ENCODE data around the gene GHR.

Gene GHR

DNA sequence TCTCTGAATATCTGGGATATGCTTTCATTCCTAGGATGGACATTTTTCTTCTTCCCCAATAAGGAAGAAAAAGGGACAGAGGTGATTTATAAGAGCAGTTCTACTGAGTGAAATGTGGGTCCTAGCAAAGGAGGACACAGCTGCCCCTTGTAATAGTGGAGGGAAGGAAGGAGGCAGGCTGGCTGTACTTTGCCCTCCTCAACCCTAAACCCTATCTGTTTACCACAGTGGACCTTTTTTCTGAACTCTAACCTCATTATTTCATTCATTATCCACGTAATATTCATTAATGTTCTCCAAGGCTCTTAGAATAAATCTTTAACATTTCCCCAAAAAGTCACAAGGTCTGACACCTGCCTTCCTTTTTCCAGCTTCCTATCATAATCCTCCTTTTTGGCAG, 37.8 kb downstream of the GHR start:
- H3K9ac ChIP-seq (ENCODE audit: low read depth in 1 of 2, low read length in 2 of 2), result no peak overlapping the region
- no peak overlapping the region for H3K4me3 ChIP-seq (ENCODE audit: low read depth in 1 of 2, low read length in 2 of 2)
- H3K27ac ChIP-seq (ENCODE audit: low read depth, low read length), result no peak overlapping the region
- no peaks in the 10 kb centered on the region for H3K27me3 ChIP-seq (ENCODE audit: control insufficient read depth in 1 of 2, insufficient read depth in 2 of 2, low read length in 2 of 2)
- no peaks in the 10 kb centered on the region for H3K36me3 ChIP-seq (ENCODE audit: control insufficient read depth in 1 of 2, insufficient read depth in 2 of 2, low read length in 2 of 2)
- H3K4me1 ChIP-seq (ENCODE audit: control insufficient read depth in 1 of 2, insufficient read depth in 2 of 2, low read length in 2 of 2), result no peaks in the 10 kb centered on the region
- no peaks in the 10 kb centered on the region for H3K9me3 ChIP-seq (ENCODE audit: control insufficient read depth in 1 of 2, low read length in 2 of 2)

DNA sequence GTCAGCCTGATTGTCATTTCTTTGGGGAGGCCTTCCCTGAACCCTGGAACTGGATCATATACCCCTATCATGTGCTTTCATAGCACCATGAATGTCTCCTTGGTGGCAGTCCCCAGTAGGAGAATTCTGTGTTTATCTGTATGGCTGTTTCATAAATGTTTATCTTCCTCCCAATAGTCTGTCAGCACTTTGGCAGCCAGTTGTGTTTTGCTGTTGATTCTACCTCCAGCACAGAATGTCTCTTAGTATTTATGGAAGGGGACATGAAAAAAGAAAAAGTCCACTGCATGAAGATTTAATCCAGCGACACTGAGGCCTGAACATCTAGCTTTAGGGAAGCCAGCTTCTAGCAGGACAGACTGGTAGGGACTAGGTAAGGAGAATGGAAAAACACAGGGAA, 38.3 kb downstream of the GHR start:
- H3K9ac ChIP-seq (ENCODE audit: low read depth in 1 of 2, low read length in 2 of 2), result no peak overlapping the region
- no peaks in the 10 kb centered on the region for H3K9me3 ChIP-seq (ENCODE audit: control insufficient read depth in 1 of 2, low read length in 2 of 2)
- H3K4me1 ChIP-seq (ENCODE audit: control insufficient read depth in 1 of 2, insufficient read depth in 2 of 2, low read length in 2 of 2), result no peaks in the 10 kb centered on the region
- H3K27me3 ChIP-seq (ENCODE audit: control insufficient read depth in 1 of 2, insufficient read depth in 2 of 2, low read length in 2 of 2), result no peaks in the 10 kb centered on the region
- no peak overlapping the region for H3K4me3 ChIP-seq (ENCODE audit: low read depth in 1 of 2, low read length in 2 of 2)
- no peak overlapping the region for H3K27ac ChIP-seq (ENCODE audit: low read depth, low read length)
- no peaks in the 10 kb centered on the region for H3K36me3 ChIP-seq (ENCODE audit: control insufficient read depth in 1 of 2, insufficient read depth in 2 of 2, low read length in 2 of 2)

DNA sequence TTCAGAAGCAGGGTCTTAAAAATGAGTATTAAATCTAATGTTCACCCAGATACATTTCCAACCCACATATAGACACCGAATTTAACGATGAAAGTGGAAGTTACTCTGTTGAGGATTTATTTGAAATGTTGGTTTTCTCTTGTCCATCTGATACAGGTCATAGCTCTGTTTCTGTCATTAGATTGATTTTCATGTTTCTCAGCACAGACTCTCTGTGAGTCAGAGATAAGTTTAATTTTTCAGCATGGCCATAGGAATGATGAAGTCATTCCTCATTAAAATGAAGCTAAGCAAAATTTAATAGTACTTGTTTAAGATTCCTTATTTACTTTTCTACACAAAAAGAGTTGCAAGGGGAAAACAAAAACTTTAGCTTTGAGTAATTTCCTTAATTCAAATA, 38.8 kb downstream of the GHR start:
- Histone ChIP-seq H3K4me1 (ENCODE audit: control insufficient read depth in 1 of 2, insufficient read depth in 2 of 2, low read length in 2 of 2) (no peaks in the 10 kb centered on the region), H3K4me3 (ENCODE audit: low read depth in 1 of 2, low read length in 2 of 2) (no peak overlapping the region), H3K9ac (ENCODE audit: low read depth in 1 of 2, low read length in 2 of 2) (no peak overlapping the region), H3K27ac (ENCODE audit: low read depth, low read length) (no peak overlapping the region), H3K36me3 (ENCODE audit: control insufficient read depth in 1 of 2, insufficient read depth in 2 of 2, low read length in 2 of 2) (no peaks in the 10 kb centered on the region), H3K9me3 (ENCODE audit: control insufficient read depth in 1 of 2, low read length in 2 of 2) (no peaks in the 10 kb centered on the region), H3K27me3 (ENCODE audit: control insufficient read depth in 1 of 2, insufficient read depth in 2 of 2, low read length in 2 of 2) (no peaks in the 10 kb centered on the region)

DNA sequence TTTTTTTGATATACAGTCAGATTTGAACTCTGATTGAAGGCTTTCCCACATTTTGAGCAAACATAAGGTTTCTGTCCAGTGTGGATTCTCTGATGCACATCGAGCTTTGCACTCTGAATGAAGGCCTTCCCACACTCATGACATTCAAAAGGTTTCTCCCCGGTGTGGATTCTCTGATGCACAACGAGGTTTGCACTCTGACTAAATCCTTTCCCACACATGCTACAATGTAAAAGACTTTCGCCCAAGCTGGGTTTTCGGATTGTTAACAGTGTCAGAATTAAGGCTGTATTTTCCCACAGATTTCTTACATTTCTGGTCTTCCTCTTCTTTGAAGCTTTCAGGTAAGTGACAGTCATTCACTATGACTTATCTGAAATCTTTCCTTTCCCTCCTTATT, 44.3 kb downstream of the GHR start:
- Histone ChIP-seq H3K36me3 (ENCODE audit: control insufficient read depth in 1 of 2, insufficient read depth in 2 of 2, low read length in 2 of 2) (no peaks in the 10 kb centered on the region), H3K4me1 (ENCODE audit: control insufficient read depth in 1 of 2, insufficient read depth in 2 of 2, low read length in 2 of 2) (no peaks in the 10 kb centered on the region), H3K9ac (ENCODE audit: low read depth in 1 of 2, low read length in 2 of 2) (no peak overlapping the region), H3K27me3 (ENCODE audit: control insufficient read depth in 1 of 2, insufficient read depth in 2 of 2, low read length in 2 of 2) (no peaks in the 10 kb centered on the region), H3K9me3 (ENCODE audit: control insufficient read depth in 1 of 2, low read length in 2 of 2) (no peaks in the 10 kb centered on the region), H3K4me3 (ENCODE audit: low read depth in 1 of 2, low read length in 2 of 2) (no peak overlapping the region), H3K27ac (ENCODE audit: low read depth, low read length) (no peak overlapping the region)

DNA sequence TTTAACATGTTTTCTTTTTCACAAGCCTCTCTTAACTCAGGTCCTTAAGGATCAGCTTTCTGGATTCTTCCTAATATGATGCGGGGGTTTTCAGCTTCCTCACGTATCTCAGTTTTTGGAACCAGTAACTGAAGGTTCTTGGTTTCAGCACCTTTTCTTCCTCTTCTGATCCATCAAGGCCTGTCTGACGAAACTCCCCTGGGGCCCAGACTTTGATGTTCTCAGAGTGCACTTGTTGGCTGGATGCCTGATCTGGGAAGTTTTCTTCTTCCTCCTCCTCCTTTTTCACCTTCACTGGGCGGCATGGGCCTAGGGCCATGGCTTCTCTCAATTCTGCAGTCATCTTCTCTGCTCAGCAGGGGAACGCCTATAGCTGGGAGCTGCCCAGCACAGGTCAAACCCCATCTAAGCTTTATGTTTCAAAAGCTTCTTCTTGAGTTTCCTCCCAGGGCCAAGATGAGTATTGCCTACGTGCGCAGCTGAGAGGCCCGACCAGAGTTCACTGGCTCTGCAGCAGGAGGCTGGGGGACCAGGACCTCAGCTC, 44.8 kb downstream of the GHR start:
- Histone ChIP-seq H3K36me3 (ENCODE audit: control insufficient read depth in 1 of 2, insufficient read depth in 2 of 2, low read length in 2 of 2) (no peaks in the 10 kb centered on the region), H3K9ac (ENCODE audit: low read depth in 1 of 2, low read length in 2 of 2) (no peak overlapping the region), H3K27me3 (ENCODE audit: control insufficient read depth in 1 of 2, insufficient read depth in 2 of 2, low read length in 2 of 2) (no peaks in the 10 kb centered on the region), H3K9me3 (ENCODE audit: control insufficient read depth in 1 of 2, low read length in 2 of 2) (no peaks in the 10 kb centered on the region), H3K27ac (ENCODE audit: low read depth, low read length) (no peak overlapping the region), H3K4me1 (ENCODE audit: control insufficient read depth in 1 of 2, insufficient read depth in 2 of 2, low read length in 2 of 2) (no peaks in the 10 kb centered on the region), H3K4me3 (ENCODE audit: low read depth in 1 of 2, low read length in 2 of 2) (no peak overlapping the region)

DNA sequence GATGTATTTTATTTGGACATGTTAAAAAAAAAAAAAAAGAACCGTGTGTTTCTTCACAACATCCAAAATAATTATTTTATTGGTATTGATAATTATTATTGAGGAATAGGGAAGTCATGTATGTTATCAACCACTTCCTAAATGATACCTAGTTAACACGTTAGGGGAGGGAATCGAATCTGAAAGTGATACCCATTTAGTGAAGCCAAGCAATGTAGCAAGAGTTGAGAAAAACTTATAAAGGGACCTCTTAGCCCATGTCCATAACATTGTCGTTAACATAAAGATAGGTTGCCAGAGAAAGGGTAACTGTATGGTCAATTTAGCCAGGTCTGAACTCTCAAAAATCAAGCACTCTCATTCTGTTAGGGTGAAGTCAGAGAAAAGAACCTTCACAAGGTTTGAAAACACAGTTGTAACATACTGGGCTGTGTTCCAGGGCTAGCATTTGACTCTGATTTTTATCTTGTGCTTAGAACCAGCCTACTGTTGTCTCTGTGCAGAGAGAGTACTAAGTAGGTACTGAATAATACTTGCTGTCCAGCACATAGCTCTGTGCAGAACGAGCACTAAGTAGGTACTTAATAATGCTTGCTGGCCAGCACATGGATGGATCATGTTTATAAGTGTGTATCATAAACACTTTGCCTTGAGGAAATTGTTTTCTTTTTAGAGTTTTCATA, 60.4 kb downstream of the GHR start:
- H3K4me3 ChIP-seq (ENCODE audit: low read depth in 1 of 2, low read length in 2 of 2), result no peak overlapping the region
- no peaks in the 10 kb centered on the region for H3K4me1 ChIP-seq (ENCODE audit: control insufficient read depth in 1 of 2, insufficient read depth in 2 of 2, low read length in 2 of 2)
- no peaks in the 10 kb centered on the region for H3K27me3 ChIP-seq (ENCODE audit: control insufficient read depth in 1 of 2, insufficient read depth in 2 of 2, low read length in 2 of 2)
- no peaks in the 10 kb centered on the region for H3K9me3 ChIP-seq (ENCODE audit: control insufficient read depth in 1 of 2, low read length in 2 of 2)
- H3K9ac ChIP-seq (ENCODE audit: low read depth in 1 of 2, low read length in 2 of 2), result no peak overlapping the region
- H3K36me3 ChIP-seq (ENCODE audit: control insufficient read depth in 1 of 2, insufficient read depth in 2 of 2, low read length in 2 of 2), result no peaks in the 10 kb centered on the region
- no peak overlapping the region for H3K27ac ChIP-seq (ENCODE audit: low read depth, low read length)

DNA sequence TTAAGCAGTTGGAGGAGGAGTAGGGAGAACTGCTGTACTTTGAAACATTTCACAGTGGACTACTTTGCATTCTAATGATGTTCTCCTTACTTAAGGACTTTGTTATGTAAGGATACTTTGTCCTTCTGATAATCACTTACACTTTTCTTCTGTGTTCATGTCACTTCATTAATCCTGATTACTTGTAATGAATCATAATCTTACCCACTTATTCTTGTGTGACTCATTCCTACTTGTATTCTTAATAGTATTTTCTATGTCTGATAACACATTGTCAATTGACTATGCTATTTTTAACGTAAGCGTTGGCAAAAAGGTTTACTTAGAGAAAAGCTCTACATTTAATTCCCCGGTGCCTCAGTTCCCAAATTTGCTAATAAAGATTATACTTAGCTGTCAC, 63.8 kb downstream of the GHR start:
- no peak overlapping the region for H3K4me3 ChIP-seq (ENCODE audit: low read depth in 1 of 2, low read length in 2 of 2)
- H3K4me1 ChIP-seq (ENCODE audit: control insufficient read depth in 1 of 2, insufficient read depth in 2 of 2, low read length in 2 of 2), result no peaks in the 10 kb centered on the region
- H3K9me3 ChIP-seq (ENCODE audit: control insufficient read depth in 1 of 2, low read length in 2 of 2), result no peaks in the 10 kb centered on the region
- H3K27me3 ChIP-seq (ENCODE audit: control insufficient read depth in 1 of 2, insufficient read depth in 2 of 2, low read length in 2 of 2), result no peaks in the 10 kb centered on the region
- H3K9ac ChIP-seq (ENCODE audit: low read depth in 1 of 2, low read length in 2 of 2), result no peak overlapping the region
- H3K27ac ChIP-seq (ENCODE audit: low read depth, low read length), result no peak overlapping the region
- no peaks in the 10 kb centered on the region for H3K36me3 ChIP-seq (ENCODE audit: control insufficient read depth in 1 of 2, insufficient read depth in 2 of 2, low read length in 2 of 2)

DNA sequence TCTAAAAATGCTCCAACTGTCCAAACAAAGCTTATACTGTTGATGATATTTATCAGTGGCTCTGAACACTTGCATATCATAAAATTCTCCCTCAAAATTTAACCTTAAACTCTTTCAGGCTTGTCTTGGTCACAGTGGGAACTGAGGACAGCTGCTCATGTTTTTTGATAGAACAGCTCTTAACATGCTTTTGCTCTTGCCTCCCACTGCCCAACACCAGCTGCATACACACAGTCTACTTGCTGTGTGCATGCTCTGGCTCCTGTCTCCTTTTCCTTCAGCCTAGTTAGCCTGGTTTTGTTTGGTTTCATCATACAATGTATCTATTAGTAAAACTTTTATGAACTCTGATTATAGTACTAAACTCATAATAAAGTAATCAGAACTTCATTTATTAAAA, 64.6 kb downstream of the GHR start:
- H3K9ac ChIP-seq (ENCODE audit: low read depth in 1 of 2, low read length in 2 of 2), result no peak overlapping the region
- no peaks in the 10 kb centered on the region for H3K4me1 ChIP-seq (ENCODE audit: control insufficient read depth in 1 of 2, insufficient read depth in 2 of 2, low read length in 2 of 2)
- H3K27me3 ChIP-seq (ENCODE audit: control insufficient read depth in 1 of 2, insufficient read depth in 2 of 2, low read length in 2 of 2), result no peaks in the 10 kb centered on the region
- H3K27ac ChIP-seq (ENCODE audit: low read depth, low read length), result no peak overlapping the region
- no peaks in the 10 kb centered on the region for H3K9me3 ChIP-seq (ENCODE audit: control insufficient read depth in 1 of 2, low read length in 2 of 2)
- H3K4me3 ChIP-seq (ENCODE audit: low read depth in 1 of 2, low read length in 2 of 2), result no peak overlapping the region
- no peaks in the 10 kb centered on the region for H3K36me3 ChIP-seq (ENCODE audit: control insufficient read depth in 1 of 2, insufficient read depth in 2 of 2, low read length in 2 of 2)

DNA sequence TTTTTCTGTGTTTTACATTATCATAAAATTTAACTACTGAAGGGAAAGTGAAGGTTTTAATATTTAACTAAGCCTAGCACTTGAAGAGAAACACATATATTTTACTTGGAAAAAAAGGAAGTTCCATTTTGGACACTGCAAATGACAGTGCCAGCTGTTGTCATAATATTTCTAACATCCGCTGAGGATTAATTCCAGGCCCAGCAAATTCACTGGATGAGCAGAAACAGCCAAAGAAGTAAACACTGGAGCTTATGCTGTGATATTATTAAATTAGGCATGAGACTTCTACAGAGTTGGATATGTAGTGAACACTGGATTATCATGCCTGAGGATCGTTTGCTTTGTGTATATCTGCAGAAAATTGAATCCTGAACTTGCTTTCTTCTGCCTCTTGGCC, 67.6 kb downstream of the GHR start:
- Histone ChIP-seq H3K9ac (ENCODE audit: low read depth in 1 of 2, low read length in 2 of 2) (no peak overlapping the region), H3K27me3 (ENCODE audit: control insufficient read depth in 1 of 2, insufficient read depth in 2 of 2, low read length in 2 of 2) (no peaks in the 10 kb centered on the region), H3K4me3 (ENCODE audit: low read depth in 1 of 2, low read length in 2 of 2) (no peak overlapping the region), H3K36me3 (ENCODE audit: control insufficient read depth in 1 of 2, insufficient read depth in 2 of 2, low read length in 2 of 2) (no peaks in the 10 kb centered on the region), H3K4me1 (ENCODE audit: control insufficient read depth in 1 of 2, insufficient read depth in 2 of 2, low read length in 2 of 2) (no peaks in the 10 kb centered on the region), H3K27ac (ENCODE audit: low read depth, low read length) (no peak overlapping the region), H3K9me3 (ENCODE audit: control insufficient read depth in 1 of 2, low read length in 2 of 2) (no peaks in the 10 kb centered on the region)

DNA sequence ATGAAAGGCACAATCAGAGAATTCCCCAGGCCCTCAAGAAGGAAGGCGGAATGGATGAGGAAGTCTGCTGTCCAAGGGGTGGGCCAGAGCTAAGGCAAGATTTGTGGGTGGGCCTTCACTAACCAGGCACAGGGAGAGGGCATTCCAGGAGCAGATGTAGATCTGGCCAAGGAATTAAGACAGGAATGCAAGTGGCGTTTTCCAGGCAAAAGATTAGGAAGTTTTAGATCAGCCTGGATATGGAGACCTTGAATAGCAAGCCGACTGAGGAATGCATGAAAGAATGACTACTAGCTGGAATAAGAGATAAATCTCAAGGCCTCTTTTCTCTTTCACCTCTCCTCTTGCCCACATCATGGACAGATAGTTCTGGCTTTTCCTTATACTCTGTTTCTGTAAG, 68.5 kb downstream of the GHR start:
- Histone ChIP-seq H3K9me3 (ENCODE audit: control insufficient read depth in 1 of 2, low read length in 2 of 2) (no peaks in the 10 kb centered on the region), H3K36me3 (ENCODE audit: control insufficient read depth in 1 of 2, insufficient read depth in 2 of 2, low read length in 2 of 2) (no peaks in the 10 kb centered on the region), H3K4me3 (ENCODE audit: low read depth in 1 of 2, low read length in 2 of 2) (no peak overlapping the region), H3K27me3 (ENCODE audit: control insufficient read depth in 1 of 2, insufficient read depth in 2 of 2, low read length in 2 of 2) (no peaks in the 10 kb centered on the region), H3K9ac (ENCODE audit: low read depth in 1 of 2, low read length in 2 of 2) (no peak overlapping the region), H3K27ac (ENCODE audit: low read depth, low read length) (no peak overlapping the region), H3K4me1 (ENCODE audit: control insufficient read depth in 1 of 2, insufficient read depth in 2 of 2, low read length in 2 of 2) (no peaks in the 10 kb centered on the region)

DNA sequence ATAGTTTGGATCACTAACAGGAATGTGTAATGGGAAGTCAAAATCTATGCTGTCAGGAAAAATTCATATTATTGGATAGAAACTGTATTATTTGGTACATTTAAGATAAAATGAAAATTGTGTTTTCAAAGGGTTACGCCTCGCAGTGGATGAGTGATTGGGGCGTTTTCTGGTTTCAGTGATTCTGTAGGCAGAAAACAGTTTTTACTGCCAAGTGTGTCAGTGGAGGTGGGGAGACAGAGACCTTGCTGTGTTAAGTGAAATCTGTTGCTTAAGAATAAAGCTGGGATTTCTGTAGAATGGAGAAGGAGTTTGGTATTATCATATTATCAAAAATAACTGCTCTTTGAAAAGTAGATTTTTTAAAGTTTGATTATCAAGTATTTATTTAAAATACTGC, 69.7 kb downstream of the GHR start:
- no peaks in the 10 kb centered on the region for H3K27me3 ChIP-seq (ENCODE audit: control insufficient read depth in 1 of 2, insufficient read depth in 2 of 2, low read length in 2 of 2)
- no peak overlapping the region for H3K9ac ChIP-seq (ENCODE audit: low read depth in 1 of 2, low read length in 2 of 2)
- H3K9me3 ChIP-seq (ENCODE audit: control insufficient read depth in 1 of 2, low read length in 2 of 2), result no peaks in the 10 kb centered on the region
- no peaks in the 10 kb centered on the region for H3K36me3 ChIP-seq (ENCODE audit: control insufficient read depth in 1 of 2, insufficient read depth in 2 of 2, low read length in 2 of 2)
- no peaks in the 10 kb centered on the region for H3K4me1 ChIP-seq (ENCODE audit: control insufficient read depth in 1 of 2, insufficient read depth in 2 of 2, low read length in 2 of 2)
- no peak overlapping the region for H3K27ac ChIP-seq (ENCODE audit: low read depth, low read length)
- H3K4me3 ChIP-seq (ENCODE audit: low read depth in 1 of 2, low read length in 2 of 2), result no peak overlapping the region
